Neuronal stem cell (in vitro differentiated cells): ENCODE measurements around the gene GALR1.

Experiments used
- DNase-seq: peaks from one replicate; pipeline ENCODE4 v3.0.0-alpha.2; 2013; ENCODE audit warnings: low spot score
- H2AFZ ChIP-seq: one replicate; pipeline ENCODE4 v1.6.1; 2013; ENCODE audit warnings: mild to moderate bottlenecking, low read length, inconsistent platforms
- H2AK5ac ChIP-seq: 2 replicates; pipeline ENCODE4 v1.6.1; 2013; ENCODE audit warnings: low read depth, mild to moderate bottlenecking, inconsistent platforms, low read length, moderate library complexity, mixed read lengths
- H2BK120ac ChIP-seq: 2 replicates; pipeline ENCODE4 v1.6.1; 2013; ENCODE audit warnings: low read depth, mild to moderate bottlenecking, inconsistent platforms, low read length, moderate library complexity, mixed read lengths
- H2BK12ac ChIP-seq: one replicate; pipeline ENCODE4 v1.6.1; 2013; ENCODE audit warnings: low read length, inconsistent platforms
- H2BK15ac ChIP-seq: 2 replicates; pipeline ENCODE4 v1.6.1; 2013; ENCODE audit warnings: mild to moderate bottlenecking, low read length, inconsistent platforms, mixed read lengths
- H2BK5ac ChIP-seq: one replicate; pipeline ENCODE4 v1.6.1; 2013; ENCODE audit warnings: inconsistent platforms, mild to moderate bottlenecking, low read length, moderate library complexity
- H3K14ac ChIP-seq: one replicate; pipeline ENCODE4 v1.6.1; 2013; ENCODE audit warnings: low read length, inconsistent platforms
- H3K18ac ChIP-seq: 2 replicates; pipeline ENCODE4 v1.6.1; 2013; ENCODE audit warnings: low read length, inconsistent platforms
- H3K23ac ChIP-seq: 2 replicates; pipeline ENCODE4 v1.6.1; 2013; ENCODE audit warnings: low read depth, mild to moderate bottlenecking, mixed read lengths, low read length, inconsistent platforms; ENCODE audit not compliant: poor library complexity
- H3K27ac ChIP-seq: replicated peaks from 3 replicates; pipeline ENCODE4 v1.5.1; 2013; ENCODE audit warnings: low read length, inconsistent platforms
- H3K27me3 ChIP-seq, 3 experiments: 2 replicates each; pipeline ENCODE4 v1.6.1; 2013; ENCODE audit warnings: low read length in 3 of 3, mild to moderate bottlenecking in 2 of 3, inconsistent platforms in 1 of 3, low read depth in 1 of 3, mixed read lengths in 1 of 3, moderate library complexity in 1 of 3; ENCODE audit not compliant: control insufficient read depth in 3 of 3, insufficient read depth in 3 of 3
- H3K36me3 ChIP-seq, 2 donors: replicated peaks in 1 of 2; 2 replicates each; pipeline ENCODE4 v1.6.1; 2013; ENCODE audit warnings: low read length in 2 of 2; ENCODE audit not compliant: control insufficient read depth in 2 of 2, insufficient read depth in 2 of 2
- H3K4ac ChIP-seq: 2 replicates; pipeline ENCODE4 v1.6.1; 2013; ENCODE audit warnings: inconsistent platforms, mild to moderate bottlenecking, low read length, moderate library complexity
- H3K4me1 ChIP-seq, 2 donors: 1 replicate in 1 of 2; 2 replicates in 1 of 2; pipeline ENCODE4 v1.6.1; 2013; ENCODE audit warnings: low read length in 2 of 2, low read depth in 1 of 2; ENCODE audit not compliant: control insufficient read depth in 2 of 2, insufficient read depth in 1 of 2
- H3K4me2 ChIP-seq: one replicate; pipeline ENCODE4 v1.6.1; 2013; ENCODE audit warnings: mild to moderate bottlenecking, low read length, inconsistent platforms; ENCODE audit not compliant: insufficient read depth, poor library complexity, severe bottlenecking
- H3K4me3 ChIP-seq, 2 donors: 2 replicates each; pipeline ENCODE4 v1.5.1; 2013; ENCODE audit warnings: low read length in 2 of 2, mild to moderate bottlenecking in 2 of 2, inconsistent platforms in 1 of 2, moderate library complexity in 1 of 2
- H3K79me1 ChIP-seq: one replicate; pipeline ENCODE4 v1.6.1; 2013; ENCODE audit warnings: low read depth, mild to moderate bottlenecking, inconsistent platforms, low read length, moderate library complexity
- H3K9ac ChIP-seq: one replicate; pipeline ENCODE4 v1.6.1; 2013; ENCODE audit warnings: mild to moderate bottlenecking, low read depth, low read length, inconsistent platforms; ENCODE audit not compliant: poor library complexity
- H3K9me3 ChIP-seq, 2 donors: replicated peaks in 1 of 2; 2 replicates each; pipeline versions ENCODE3 to v1.6.1; 2013; ENCODE audit warnings: low read length in 2 of 2, mild to moderate bottlenecking in 2 of 2, inconsistent platforms in 1 of 2, low read depth in 1 of 2, mixed read lengths in 1 of 2, moderate library complexity in 1 of 2; ENCODE audit not compliant: control insufficient read depth in 2 of 2, insufficient read depth in 1 of 2
- H4K8ac ChIP-seq: one replicate; pipeline ENCODE4 v1.6.1; 2013; ENCODE audit warnings: low read depth, mild to moderate bottlenecking, inconsistent platforms, low read length, moderate library complexity
- H4K91ac ChIP-seq: one replicate; pipeline ENCODE4 v1.6.1; 2013; ENCODE audit warnings: low read length, low read depth, mild to moderate bottlenecking, inconsistent platforms; ENCODE audit not compliant: poor library complexity
- WGBS, 2 donors: extraction: QIAGEN DNeasy Blood & Tissue Kit; methylation state at CpG; one replicate each; pipeline ENCODE4 v1.1.7; 2013; ENCODE audit warnings: missing lambda C conversion rate in 2 of 2, mixed read lengths in 1 of 2; ENCODE audit not compliant: insufficient read length in 2 of 2, insufficient replicate concordance in 1 of 2; ENCODE audit errors: extremely low coverage in 2 of 2; 5-methylcytosine and 5-hydroxymethylcytosine counted together

Gene GALR1

DNA sequence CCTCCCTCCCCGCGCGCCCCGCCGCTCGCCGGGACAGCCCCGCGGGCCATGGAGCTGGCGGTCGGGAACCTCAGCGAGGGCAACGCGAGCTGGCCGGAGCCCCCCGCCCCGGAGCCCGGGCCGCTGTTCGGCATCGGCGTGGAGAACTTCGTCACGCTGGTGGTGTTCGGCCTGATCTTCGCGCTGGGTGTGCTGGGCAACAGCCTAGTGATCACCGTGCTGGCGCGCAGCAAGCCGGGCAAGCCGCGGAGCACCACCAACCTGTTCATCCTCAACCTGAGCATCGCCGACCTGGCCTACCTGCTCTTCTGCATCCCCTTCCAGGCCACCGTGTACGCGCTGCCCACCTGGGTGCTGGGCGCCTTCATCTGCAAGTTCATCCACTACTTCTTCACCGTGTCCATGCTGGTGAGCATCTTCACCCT lies 865 bp downstream of the GALR1 start:
- Histone ChIP-seq H2AK5ac (no peak overlapping the region), H3K4me1 (peaks cover 0 to 12% of the 10 kb centered on the region in 2 donors), H2BK5ac (no peak overlapping the region), H2AFZ (no peak overlapping the region), H3K79me1 (no peaks in the 10 kb centered on the region), H3K18ac (peak overlapping the region; percentile 59), H4K8ac (no peak overlapping the region), H3K23ac (peak overlapping the region; percentile 43), H3K14ac (no peak overlapping the region), H3K9ac (peak overlapping the region; percentile 88), H2BK120ac (no peak overlapping the region), H3K27ac (no peak overlapping the region), H3K4me2 (peak overlapping the region; percentile 94), H3K36me3 (no peaks in the 10 kb centered on the region), H3K27me3 (peaks cover 25 to 71% (median 42%) of the 10 kb centered on the region in 3 experiments), H4K91ac (no peak overlapping the region), H2BK12ac (peak overlapping the region; percentile 0), H2BK15ac (no peak overlapping the region), H3K4me3 (peak overlapping the region in 1 of 2 donors; percentile 51), H3K9me3 (peaks cover 2 to 5% of the 10 kb centered on the region in 2 donors), H3K4ac (no peak overlapping the region)
- WGBS, 2 donors = no CpG with 5 or more reads among the region's 40 CpGs
- peak; percentile 18 for DNase-seq

DNA sequence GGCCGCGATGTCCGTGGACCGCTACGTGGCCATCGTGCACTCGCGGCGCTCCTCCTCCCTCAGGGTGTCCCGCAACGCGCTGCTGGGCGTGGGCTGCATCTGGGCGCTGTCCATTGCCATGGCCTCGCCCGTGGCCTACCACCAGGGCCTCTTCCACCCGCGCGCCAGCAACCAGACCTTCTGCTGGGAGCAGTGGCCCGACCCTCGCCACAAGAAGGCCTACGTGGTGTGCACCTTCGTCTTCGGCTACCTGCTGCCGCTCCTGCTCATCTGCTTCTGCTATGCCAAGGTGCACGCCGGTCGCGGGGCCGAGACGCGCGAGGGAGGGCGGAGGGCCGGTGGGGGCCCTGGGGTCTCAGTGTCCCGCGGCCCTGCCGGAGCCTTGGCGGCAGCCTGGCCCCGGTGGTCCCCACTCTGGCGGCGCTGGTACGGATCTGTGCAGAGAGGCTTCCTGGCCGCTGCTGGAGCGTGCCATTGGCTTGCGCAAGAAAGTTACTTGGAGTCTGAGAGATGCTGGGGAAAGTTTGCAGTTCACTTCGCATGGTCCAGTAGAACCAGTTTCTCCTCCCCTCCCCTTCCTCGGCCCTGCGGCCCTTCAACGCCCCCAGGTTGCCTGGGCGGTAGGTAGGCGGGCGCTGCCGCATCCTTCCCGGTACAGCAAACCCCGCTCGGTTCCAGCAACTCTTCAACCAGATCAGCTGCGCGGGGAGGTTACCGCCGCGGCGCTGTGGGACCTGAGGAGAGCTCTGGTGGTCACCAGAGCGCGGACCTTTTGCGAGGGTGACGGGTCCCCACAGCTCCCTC lies 1.5 kb downstream of the GALR1 start:
- no peak overlapping the region for H2AK5ac ChIP-seq
- H2BK5ac ChIP-seq = no peak overlapping the region
- H2BK120ac ChIP-seq = no peak overlapping the region
- H3K36me3 ChIP-seq = no peaks in the 10 kb centered on the region
- H2BK15ac ChIP-seq = no peak overlapping the region
- H3K79me1 ChIP-seq = no peaks in the 10 kb centered on the region
- H3K14ac ChIP-seq = peak overlapping the region; percentile 0
- peaks cover 2 to 5% of the 10 kb centered on the region in 2 donors for H3K9me3 ChIP-seq
- H3K27me3 ChIP-seq = peaks cover 25 to 72% (median 42%) of the 10 kb centered on the region in 3 experiments
- H3K18ac ChIP-seq = peak overlapping the region; percentile 62
- H3K23ac ChIP-seq = peak overlapping the region; percentile 3
- H3K4ac ChIP-seq = no peak overlapping the region
- peak overlapping the region in 1 of 2 donors; percentile 71 for H3K4me3 ChIP-seq
- no peak overlapping the region for H4K8ac ChIP-seq
- peak overlapping the region; percentile 30 for H3K9ac ChIP-seq
- H2BK12ac ChIP-seq = peak overlapping the region; percentile 0
- peaks cover 0 to 12% of the 10 kb centered on the region in 2 donors for H3K4me1 ChIP-seq
- peak overlapping the region; percentile 94 for H3K4me2 ChIP-seq
- H2AFZ ChIP-seq = no peak overlapping the region
- DNase-seq = peak; percentile 38
- H3K27ac ChIP-seq = no peak overlapping the region
- no peak overlapping the region for H4K91ac ChIP-seq
- WGBS, 2 donors = no CpG with 5 or more reads among the region's 67 CpGs

- Histone ChIP-seq H3K4me2 (peak overlapping the region; percentile 94), H3K4me3 (peak overlapping the region in 1 of 2 donors; percentile 71), H2BK120ac (no peak overlapping the region)
Measured at GRCh38 chr18:77251730-77252050, 2.0 kb downstream of the GALR1 start.

DNA sequence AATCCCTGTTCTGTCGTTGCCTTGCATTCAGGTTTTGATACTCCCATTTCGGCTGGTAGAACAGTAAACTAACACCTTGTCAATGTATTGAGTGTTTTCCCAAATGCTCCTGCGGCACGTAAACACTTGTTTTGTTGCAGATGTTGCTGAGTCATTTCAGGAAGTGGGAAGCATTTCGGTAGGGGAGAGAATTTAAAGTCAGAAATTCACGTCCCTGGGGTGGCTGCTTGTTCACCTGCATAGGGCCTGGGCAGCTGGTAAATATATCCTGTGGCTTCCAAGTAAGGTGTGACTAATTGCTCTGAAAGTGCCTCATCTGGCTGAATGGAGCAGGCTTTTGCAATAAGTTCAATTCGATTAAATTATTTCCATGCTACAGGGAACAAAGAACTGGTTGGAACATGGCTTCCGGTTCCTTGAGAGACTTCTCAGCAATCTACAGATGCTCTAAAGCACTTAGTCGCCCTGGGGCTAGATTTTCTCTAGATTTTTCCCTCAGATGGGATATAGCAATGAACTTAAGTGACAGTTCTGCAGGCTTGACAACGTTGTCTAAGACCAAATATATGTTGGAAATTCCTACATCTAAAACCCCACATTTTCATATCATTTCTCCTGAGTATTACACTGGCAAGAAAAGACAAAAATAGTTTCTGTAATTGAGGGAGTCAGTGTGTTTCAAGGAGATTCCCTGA lies 5.2 kb downstream of the GALR1 start:
- peaks cover 0 to 3% of the 10 kb centered on the region in 2 donors for H3K9me3 ChIP-seq
- H3K18ac ChIP-seq = no peak overlapping the region
- H3K4me1 ChIP-seq = peaks cover 0 to 10% of the 10 kb centered on the region in 2 donors
- H2AFZ ChIP-seq = no peak overlapping the region
- H2BK120ac ChIP-seq = no peak overlapping the region
- H3K27ac ChIP-seq = no peak overlapping the region
- H2BK12ac ChIP-seq = no peak overlapping the region
- no peak overlapping the region for H2BK15ac ChIP-seq
- no CpG with 5 or more reads among the region's 10 CpGs for WGBS, 2 donors
- H3K4me3 ChIP-seq = no peak overlapping the region
- H3K14ac ChIP-seq = no peak overlapping the region
- H3K4me2 ChIP-seq = no peak overlapping the region
- no peak for DNase-seq
- peaks cover 18 to 42% (median 27%) of the 10 kb centered on the region in 3 experiments for H3K27me3 ChIP-seq
- no peaks in the 10 kb centered on the region for H3K79me1 ChIP-seq
- no peak overlapping the region for H2AK5ac ChIP-seq
- H3K23ac ChIP-seq = no peak overlapping the region
- no peak overlapping the region for H3K9ac ChIP-seq
- no peak overlapping the region for H4K91ac ChIP-seq
- no peaks in the 10 kb centered on the region for H3K36me3 ChIP-seq
- no peak overlapping the region for H2BK5ac ChIP-seq
- no peak overlapping the region for H3K4ac ChIP-seq
- H4K8ac ChIP-seq = no peak overlapping the region

More at GRCh38 chr18:77251730-77252050, 2.0 kb downstream of the GALR1 start:
- H2AK5ac ChIP-seq = no peak overlapping the region
- H3K36me3 ChIP-seq = no peaks in the 10 kb centered on the region
- no peak overlapping the region for H2AFZ ChIP-seq
- H3K27me3 ChIP-seq = peaks cover 25 to 71% (median 42%) of the 10 kb centered on the region in 3 experiments
- no peak overlapping the region for H3K9ac ChIP-seq
- H2BK15ac ChIP-seq = no peak overlapping the region
- H4K91ac ChIP-seq = no peak overlapping the region
- no CpG with 5 or more reads among the region's 20 CpGs for WGBS, 2 donors
- peak; percentile 4 for DNase-seq
- H2BK5ac ChIP-seq = no peak overlapping the region
- H4K8ac ChIP-seq = no peak overlapping the region
- H3K4ac ChIP-seq = no peak overlapping the region
- no peak overlapping the region for H3K27ac ChIP-seq
- peak overlapping the region; percentile 57 for H3K18ac ChIP-seq
- peaks cover 2 to 5% of the 10 kb centered on the region in 2 donors for H3K9me3 ChIP-seq
- H2BK12ac ChIP-seq = no peak overlapping the region
- no peaks in the 10 kb centered on the region for H3K79me1 ChIP-seq
- H3K23ac ChIP-seq = no peak overlapping the region
- H3K4me1 ChIP-seq = peaks cover 0 to 14% of the 10 kb centered on the region in 2 donors
- H3K14ac ChIP-seq = no peak overlapping the region
